ENCODE results near the gene CCDC200. TPM values are rescaled to one million over a fixed set of nuclear protein-coding genes. Genes with fewer than 3 reads are reported as not detected.

CCDC200 gene
- total RNA-seq, 3 donors from 2014 or later: not detected

DNA sequence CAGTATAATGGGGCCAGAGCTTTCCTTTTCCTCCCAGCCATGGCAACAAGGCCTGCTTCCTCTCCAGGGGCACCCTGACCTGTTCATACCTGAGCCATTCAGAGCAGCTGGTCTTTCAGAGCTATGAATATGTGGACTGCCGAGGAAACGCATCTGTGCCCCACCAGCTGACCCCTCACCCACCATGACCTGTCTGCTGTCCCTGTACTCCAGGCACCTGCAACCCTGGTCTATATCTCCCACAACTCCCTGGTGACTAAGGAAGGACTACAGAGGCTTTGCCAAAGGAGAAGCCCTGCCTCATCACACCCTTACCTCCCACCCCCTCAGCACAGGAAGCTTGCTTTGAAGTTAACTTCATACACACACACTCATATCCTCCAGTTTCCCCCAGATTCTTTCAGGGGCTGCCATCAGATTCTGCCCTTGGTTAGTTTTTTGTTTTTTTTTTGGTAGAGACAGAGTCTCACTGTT lies 10.8 kb downstream of the CCDC200 start:
- Histone ChIP-seq H3K4me3 (no peak overlapping the region), H3K36me3 (no peaks in the 10 kb centered on the region), H3K9me3 (no peaks in the 10 kb centered on the region), H3K27ac (no peak overlapping the region), H3K4me1 (no peaks in the 10 kb centered on the region), H3K27me3 (no peaks in the 10 kb centered on the region)
- TF ChIP-seq CTCF (IDR thresholded peaks at IDR 0.05) (no peak), POLR2A (IDR thresholded peaks at IDR 0.05) (no peak), POLR2AphosphoS5 (IDR thresholded peaks at IDR 0.05) (no peak)
- intact Hi-C loops (cut with DNase I; ENCODE audit: low total_unique reads): no loop called here
- DNase-seq (ENCODE audit: low spot score in 2 of 2): peak in 1 of 2 donors; percentile 11

DNA sequence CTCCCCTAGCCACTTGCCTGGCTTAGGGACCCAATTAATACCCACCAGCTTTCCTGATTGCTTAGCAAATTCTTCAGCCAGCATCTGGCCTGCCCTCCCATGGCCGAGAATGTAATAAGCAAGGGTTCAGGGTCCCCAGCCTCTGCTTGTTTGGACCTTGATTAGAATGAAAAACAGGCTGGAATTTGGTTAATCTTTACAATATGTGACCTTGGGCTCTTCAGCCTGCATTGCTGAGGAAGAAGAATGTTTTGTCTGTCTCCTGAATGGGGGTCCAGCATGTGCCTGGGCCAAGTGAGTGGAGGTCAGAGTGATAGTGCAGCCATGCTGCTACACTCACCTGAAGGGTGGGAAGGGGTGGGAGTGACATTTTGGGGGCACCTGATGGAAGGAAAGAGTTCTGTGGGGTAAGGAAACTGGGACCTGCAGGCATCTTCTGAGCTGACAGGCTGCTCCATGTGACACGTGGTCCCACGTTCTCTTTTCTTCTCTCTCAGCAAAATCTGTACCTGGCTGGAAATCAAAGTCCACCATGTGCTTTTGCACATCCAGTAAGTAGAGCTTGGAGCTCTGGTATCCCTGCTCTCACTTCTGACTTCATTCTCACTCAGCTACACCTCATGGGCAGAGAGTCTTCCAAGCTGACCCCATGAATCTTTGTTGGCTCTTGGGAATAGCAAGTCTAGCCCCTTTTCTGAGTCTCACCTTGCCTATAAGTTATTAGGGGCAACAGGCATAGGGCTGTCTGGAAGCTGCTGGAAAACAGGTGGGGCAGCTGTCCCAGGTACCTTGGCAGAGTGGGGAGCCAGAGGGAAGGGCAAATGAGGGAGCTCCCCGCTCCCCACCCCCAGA lies 11.4 kb downstream of the CCDC200 start:
- Histone ChIP-seq H3K4me3 (no peak overlapping the region), H3K4me1 (no peaks in the 10 kb centered on the region), H3K36me3 (no peaks in the 10 kb centered on the region), H3K27me3 (no peaks in the 10 kb centered on the region), H3K27ac (no peak overlapping the region), H3K9me3 (no peaks in the 10 kb centered on the region)
- peak in 1 of 2 donors; percentile 13 for DNase-seq (ENCODE audit: low spot score in 2 of 2)
- no peak for TF ChIP-seq CTCF (IDR thresholded peaks at IDR 0.05)
- no peak for TF ChIP-seq POLR2A (IDR thresholded peaks at IDR 0.05)
- TF ChIP-seq POLR2AphosphoS5 (IDR thresholded peaks at IDR 0.05): no peak
- intact Hi-C loops (cut with DNase I; ENCODE audit: low total_unique reads): no loop called here

DNA sequence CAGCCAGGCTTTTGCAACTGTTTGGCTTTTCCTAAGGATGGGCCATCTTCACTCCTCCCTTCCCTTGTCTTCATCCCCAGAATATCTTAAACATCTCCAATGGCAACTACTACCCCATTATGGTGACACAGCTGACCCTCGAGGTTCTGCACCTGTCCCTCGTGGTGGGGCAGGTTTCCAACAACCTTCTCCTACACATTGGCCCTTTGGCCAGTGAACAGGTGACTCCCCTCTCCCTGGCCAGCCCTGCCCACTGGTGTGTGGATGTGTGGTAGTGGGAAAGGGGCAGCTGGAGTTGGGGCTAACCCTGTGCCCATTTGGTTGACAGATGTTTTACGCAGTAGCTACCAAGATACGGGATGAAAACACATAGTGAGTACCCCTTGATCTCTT lies 12.1 kb downstream of the CCDC200 start:
- no peaks in the 10 kb centered on the region for H3K9me3 ChIP-seq
- no peak overlapping the region for H3K4me3 ChIP-seq
- TF ChIP-seq POLR2AphosphoS5 (IDR thresholded peaks at IDR 0.05) (no peak), CTCF (IDR thresholded peaks at IDR 0.05) (no peak), POLR2A (IDR thresholded peaks at IDR 0.05) (no peak)
- peak in 1 of 2 donors; percentile 12 for DNase-seq (ENCODE audit: low spot score in 2 of 2)
- intact Hi-C loops (cut with DNase I; ENCODE audit: low total_unique reads): no loop called here
- peaks cover 0 to under 1% of the 10 kb centered on the region in 2 donors for H3K4me1 ChIP-seq
- H3K27me3 ChIP-seq: no peaks in the 10 kb centered on the region
- H3K36me3 ChIP-seq: no peaks in the 10 kb centered on the region
- no peak overlapping the region for H3K27ac ChIP-seq

DNA sequence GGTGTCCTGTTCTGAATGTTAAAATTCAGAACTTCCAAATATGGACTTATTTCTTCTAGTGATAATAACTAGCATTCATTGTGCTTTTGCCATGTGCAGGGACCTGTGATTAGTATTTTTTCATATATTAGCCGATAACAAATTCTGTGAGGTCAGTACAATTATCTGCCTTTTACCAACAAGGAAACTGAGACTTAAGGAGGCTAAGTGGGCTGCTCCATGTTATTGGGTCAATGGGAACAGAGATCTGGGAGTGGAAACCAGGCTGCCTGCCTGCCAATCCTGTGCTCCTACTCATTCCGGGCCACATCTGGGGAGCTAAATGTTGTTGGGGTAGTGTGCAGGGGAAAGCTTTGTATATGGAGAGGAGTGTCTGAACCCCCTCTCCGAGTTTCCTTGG lies 13.1 kb downstream of the CCDC200 start:
- Histone ChIP-seq H3K27me3 (no peaks in the 10 kb centered on the region), H3K36me3 (no peaks in the 10 kb centered on the region), H3K27ac (no peak overlapping the region), H3K9me3 (no peaks in the 10 kb centered on the region), H3K4me1 (peaks cover 0 to 7% of the 10 kb centered on the region in 2 donors), H3K4me3 (no peak overlapping the region)
- no peak for DNase-seq (ENCODE audit: low spot score in 2 of 2)
- intact Hi-C loops (cut with DNase I; ENCODE audit: low total_unique reads): no loop called here
- no peak for TF ChIP-seq POLR2AphosphoS5 (IDR thresholded peaks at IDR 0.05)
- no peak for TF ChIP-seq POLR2A (IDR thresholded peaks at IDR 0.05)
- TF ChIP-seq CTCF (IDR thresholded peaks at IDR 0.05): no peak

GRCh38 chr17:43213545-43213944 lies 14.9 kb downstream of the CCDC200 start:
- no peaks in the 10 kb centered on the region for H3K36me3 ChIP-seq
- peaks cover 0 to 7% of the 10 kb centered on the region in 2 donors for H3K4me1 ChIP-seq
- no peak for DNase-seq (ENCODE audit: low spot score in 2 of 2)
- intact Hi-C loops (cut with DNase I; ENCODE audit: low total_unique reads): no loop called here
- no peak overlapping the region for H3K4me3 ChIP-seq
- peak overlapping the region; percentile 40 to 62 for H3K27ac ChIP-seq
- H3K9me3 ChIP-seq: no peaks in the 10 kb centered on the region
- TF ChIP-seq CTCF (IDR thresholded peaks at IDR 0.05): no peak
- no peak for TF ChIP-seq POLR2A (IDR thresholded peaks at IDR 0.05)
- TF ChIP-seq POLR2AphosphoS5 (IDR thresholded peaks at IDR 0.05): no peak
- no peaks in the 10 kb centered on the region for H3K27me3 ChIP-seq
